GM12864 (cell line): ENCODE results near the gene RCSD1.

Experiments
- DNase-seq: peaks from one replicate; pipeline ENCODE4 v3.0.0-alpha.2; 2011; ENCODE audit warnings: low read depth
- H3K4me3 ChIP-seq: 2 replicates; pipeline ENCODE4 v1.5.1; 2011; ENCODE audit warnings: mild to moderate bottlenecking, low read depth, low read length, control low read depth
- TF ChIP-seq, protein P1 (sequence below): IDR thresholded peaks from 2 replicates; pipeline ENCODE4 v1.5.1; 2011; ENCODE audit warnings: low read depth, mild to moderate bottlenecking, moderate library complexity, low read length, control low read depth, inconsistent platforms; ENCODE audit errors: missing control alignments

Gene RCSD1

GRCh38 chr1:167645625-167646414, 15.8 kb downstream of the RCSD1 start:
- no peak for DNase-seq
- H3K4me3 ChIP-seq: no peak overlapping the region
- TF ChIP-seq, protein P1, sequence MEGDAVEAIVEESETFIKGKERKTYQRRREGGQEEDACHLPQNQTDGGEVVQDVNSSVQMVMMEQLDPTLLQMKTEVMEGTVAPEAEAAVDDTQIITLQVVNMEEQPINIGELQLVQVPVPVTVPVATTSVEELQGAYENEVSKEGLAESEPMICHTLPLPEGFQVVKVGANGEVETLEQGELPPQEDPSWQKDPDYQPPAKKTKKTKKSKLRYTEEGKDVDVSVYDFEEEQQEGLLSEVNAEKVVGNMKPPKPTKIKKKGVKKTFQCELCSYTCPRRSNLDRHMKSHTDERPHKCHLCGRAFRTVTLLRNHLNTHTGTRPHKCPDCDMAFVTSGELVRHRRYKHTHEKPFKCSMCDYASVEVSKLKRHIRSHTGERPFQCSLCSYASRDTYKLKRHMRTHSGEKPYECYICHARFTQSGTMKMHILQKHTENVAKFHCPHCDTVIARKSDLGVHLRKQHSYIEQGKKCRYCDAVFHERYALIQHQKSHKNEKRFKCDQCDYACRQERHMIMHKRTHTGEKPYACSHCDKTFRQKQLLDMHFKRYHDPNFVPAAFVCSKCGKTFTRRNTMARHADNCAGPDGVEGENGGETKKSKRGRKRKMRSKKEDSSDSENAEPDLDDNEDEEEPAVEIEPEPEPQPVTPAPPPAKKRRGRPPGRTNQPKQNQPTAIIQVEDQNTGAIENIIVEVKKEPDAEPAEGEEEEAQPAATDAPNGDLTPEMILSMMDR: no peak

GRCh38 chr1:167648252-167648849, 18.3 kb downstream of the RCSD1 start:
- no peak for DNase-seq
- TF ChIP-seq, protein P1: no peak
- H3K4me3 ChIP-seq: no peak overlapping the region

DNA sequence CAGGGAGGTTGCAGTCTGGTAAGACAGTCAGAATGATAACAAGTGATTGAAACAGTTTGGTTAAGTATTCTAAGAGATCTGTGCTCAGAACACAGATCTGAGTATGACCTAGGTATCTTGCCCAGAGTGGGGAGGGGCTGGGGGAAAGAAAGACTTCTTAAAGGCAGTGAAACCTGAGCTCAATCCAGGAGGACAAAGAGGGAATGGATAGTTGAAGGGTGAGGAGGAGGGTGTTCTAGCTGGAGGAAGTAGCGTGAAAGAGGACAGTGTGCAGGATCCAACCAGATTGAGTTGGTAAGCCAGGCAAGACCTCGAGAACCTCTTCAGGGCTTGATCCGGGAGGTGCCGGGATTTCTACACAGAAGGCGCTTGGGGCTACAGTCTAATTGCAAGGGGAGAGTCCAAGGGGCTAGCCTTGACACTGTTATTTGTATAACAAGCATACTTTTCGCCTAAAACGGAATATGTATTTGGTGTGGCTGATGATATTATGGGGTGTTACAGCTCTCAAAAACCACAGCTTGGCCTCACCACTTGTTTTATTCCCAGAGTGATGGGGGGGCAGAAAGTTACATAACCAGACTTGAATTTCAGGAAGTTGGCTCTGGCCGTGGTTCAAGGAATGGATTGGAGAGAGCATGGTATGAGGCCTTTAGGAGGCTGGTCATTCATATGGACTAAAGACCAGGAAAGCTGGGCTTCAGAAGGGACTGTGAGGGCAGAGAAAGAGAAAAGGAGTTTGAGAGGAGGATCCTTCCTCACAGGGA, 19.1 kb downstream of the RCSD1 start:
- H3K4me3 ChIP-seq: no peak overlapping the region
- TF ChIP-seq, protein P1: no peak
- DNase-seq: no peak

- H3K4me3 ChIP-seq: no peak overlapping the region
- no peak for DNase-seq
- TF ChIP-seq, protein P1: no peak
Measured at GRCh38 chr1:167650269-167651160, 20.5 kb downstream of the RCSD1 start.

DNA sequence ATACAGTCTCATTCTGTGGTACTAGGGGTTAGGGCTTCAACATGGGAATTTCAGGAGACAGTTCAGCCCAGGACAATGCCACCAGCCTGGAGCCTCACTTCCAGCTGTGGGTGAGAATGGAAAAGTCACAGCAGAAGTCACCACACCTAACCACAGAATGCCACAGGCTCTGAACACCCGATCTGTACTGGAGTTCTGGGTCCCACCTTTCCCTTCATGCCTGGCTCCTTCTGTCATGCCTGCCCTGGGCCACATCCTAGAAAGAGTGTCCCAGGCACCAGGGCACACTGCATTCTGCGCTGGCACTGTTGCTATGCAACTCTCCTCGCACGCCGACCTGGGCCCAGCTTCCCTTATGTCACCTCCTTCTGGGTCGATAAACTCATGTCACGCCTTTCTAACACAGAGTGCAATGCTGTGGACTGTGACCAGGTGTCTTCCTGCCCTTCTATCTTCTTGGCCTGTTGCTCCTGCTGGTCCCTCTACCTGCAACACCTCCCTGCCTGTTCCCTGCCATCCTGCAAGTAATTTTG, 21.2 kb downstream of the RCSD1 start:
- no peak overlapping the region for H3K4me3 ChIP-seq
- no peak for DNase-seq
- TF ChIP-seq, protein P1: no peak

- H3K4me3 ChIP-seq: no peak overlapping the region
- TF ChIP-seq, protein P1: no peak
- no peak for DNase-seq
Measured at GRCh38 chr1:167654975-167655575, 25.0 kb downstream of the RCSD1 start.
